ENCODE measurements around the gene VWA1. TPM values are rescaled to one million over a fixed set of nuclear protein-coding genes. Genes with fewer than 3 reads are reported as not detected.

Gene VWA1
- total RNA-seq, 1 experiment from 2014 or later, result 858 TPM

GRCh38 chr1:1429671-1430073 is 5.8 kb upstream of the VWA1 start:
- intact Hi-C loops (cut with micrococcal nuclease; ENCODE audit: unreplicated experiment) (no loop called here), in situ Hi-C loops (cut with HindIII; ENCODE audit: low pct_unique_long_range_greater_than_20kb, low sequenced_read_pairs) (no loop called here)
- ChIA-PET POLR2A (no interaction called here), CTCF (interaction anchor here (0.7 kb wide), 1 partner anchor 11 kb away, joined by 6 read pairs; no protein-coding TSS in a partner anchor)
- DNase-seq (ENCODE audit: low read depth, low spot score) (no peak), ATAC-seq (no peak)
- H3K27ac ChIP-seq (ENCODE audit: low read length), result peak overlapping the region; percentile 91
- peaks cover 65% of the 10 kb centered on the region for H3K4me1 ChIP-seq (ENCODE audit: control insufficient read depth, insufficient read depth, low read length)
- no peaks in the 10 kb centered on the region for H3K27me3 ChIP-seq (ENCODE audit: control insufficient read depth, insufficient read depth, low read length)
- TSS peak; percentile 60 for BruUV-seq (replicated peaks)
- 0 out of 4 replicates have a peak overlapping the region, but pooled peaks of 1 of the 2 experiments have one; percentile 15 for H3K4me3 ChIP-seq (ENCODE audit: low read depth in 2 of 2, low read length in 2 of 2)
- H3K9me3 ChIP-seq (ENCODE audit: control insufficient read depth, insufficient read depth, low read depth, low read length), result no peaks in the 10 kb centered on the region
- no peaks in the 10 kb centered on the region for H3K36me3 ChIP-seq (ENCODE audit: control insufficient read depth, insufficient read depth, low read length)
- TF ChIP-seq POLR2AphosphoS5 (IDR thresholded peaks at IDR 0.05; ENCODE audit: low read depth, low read length) (no peak), CTCF (IDR thresholded peaks at IDR 0.05) (no peak), TCF7L2 (IDR thresholded peaks at IDR 0.05; ENCODE audit: low read depth, low read length) (no peak), SIN3A (IDR thresholded peaks at IDR 0.05; ENCODE audit: borderline replicate concordance, insufficient read depth, low read depth, low read length) (no peak), REST (IDR thresholded peaks at IDR 0.05; ENCODE audit: insufficient read depth in 1 of 2, low read depth in 2 of 2, low read length in 1 of 2) (no peak)

GRCh38 chr1:1430114-1430982 is 5.1 kb upstream of the VWA1 start:
- peak overlapping the region; percentile 14 to 21 for H3K4me3 ChIP-seq (ENCODE audit: low read depth in 2 of 2, low read length in 2 of 2)
- ATAC-seq, result peak; percentile 14
- H3K4me1 ChIP-seq (ENCODE audit: control insufficient read depth, insufficient read depth, low read length), result peaks cover 71% of the 10 kb centered on the region
- ChIA-PET CTCF (interaction anchor here (1.2 to 1.8 kb wide), 2 partner anchors 11 to 28 kb away, joined by 5 to 11 read pairs; no protein-coding TSS in a partner anchor), POLR2A (interaction anchor here (0.5 to 1.0 kb wide), 3 partner anchors 9 to 21 kb away, joined by 3 to 7 read pairs (median 3); partner anchors contain the start of gene ANKRD65)
- TF ChIP-seq REST (IDR thresholded peaks at IDR 0.05; ENCODE audit: insufficient read depth in 1 of 2, low read depth in 2 of 2, low read length in 1 of 2) (0 out of 4 replicates have a peak, but pooled peaks of 1 of the 2 experiments have one; percentile 13), TCF7L2 (IDR thresholded peaks at IDR 0.05; ENCODE audit: low read depth, low read length) (peak; percentile 93), POLR2AphosphoS5 (IDR thresholded peaks at IDR 0.05; ENCODE audit: low read depth, low read length) (no peak; the same call in none of the 2 replicates), SIN3A (IDR thresholded peaks at IDR 0.05; ENCODE audit: borderline replicate concordance, insufficient read depth, low read depth, low read length) (0 out of 2 replicates have a peak, but pooled peaks have one; percentile 39), CTCF (IDR thresholded peaks at IDR 0.05) (peak; percentile 36; the same call in 1 of the 2 replicates)
- peak overlapping the region; percentile 91 for H3K27ac ChIP-seq (ENCODE audit: low read length)
- intact Hi-C loops (cut with micrococcal nuclease; ENCODE audit: unreplicated experiment), result no loop called here
- in situ Hi-C loops (cut with HindIII; ENCODE audit: low pct_unique_long_range_greater_than_20kb, low sequenced_read_pairs), result no loop called here
- no peaks in the 10 kb centered on the region for H3K27me3 ChIP-seq (ENCODE audit: control insufficient read depth, insufficient read depth, low read length)
- BruUV-seq (replicated peaks), result no TSS peak
- H3K36me3 ChIP-seq (ENCODE audit: control insufficient read depth, insufficient read depth, low read length), result no peaks in the 10 kb centered on the region
- H3K9me3 ChIP-seq (ENCODE audit: control insufficient read depth, insufficient read depth, low read depth, low read length), result no peaks in the 10 kb centered on the region
- DNase-seq (ENCODE audit: low read depth, low spot score), result no peak
